SK-N-MC (cell line): ENCODE data around the gene NOP58.

Experiments
- EZH2 ChIP-seq: fragments of 200-600 bp; sonication (generic); IDR thresholded peaks from one replicate; pipeline ENCODE4 v1.6.1; 2017; ENCODE audit warnings: antibody characterized with exemption
- FOXP2 ChIP-seq: optimal IDR thresholded peaks from 2 replicates; pipeline ENCODE3; 2011; ENCODE audit warnings: mild to moderate bottlenecking, moderate library complexity; ENCODE audit not compliant: insufficient read depth; ENCODE audit errors: extremely low read length, control extremely low read depth
- POLR2AphosphoS5 ChIP-seq: IDR thresholded peaks from 2 replicates; pipeline ENCODE4 v1.6.1; 2012; ENCODE audit warnings: mild to moderate bottlenecking, low read depth, low read length, borderline replicate concordance

DNA sequence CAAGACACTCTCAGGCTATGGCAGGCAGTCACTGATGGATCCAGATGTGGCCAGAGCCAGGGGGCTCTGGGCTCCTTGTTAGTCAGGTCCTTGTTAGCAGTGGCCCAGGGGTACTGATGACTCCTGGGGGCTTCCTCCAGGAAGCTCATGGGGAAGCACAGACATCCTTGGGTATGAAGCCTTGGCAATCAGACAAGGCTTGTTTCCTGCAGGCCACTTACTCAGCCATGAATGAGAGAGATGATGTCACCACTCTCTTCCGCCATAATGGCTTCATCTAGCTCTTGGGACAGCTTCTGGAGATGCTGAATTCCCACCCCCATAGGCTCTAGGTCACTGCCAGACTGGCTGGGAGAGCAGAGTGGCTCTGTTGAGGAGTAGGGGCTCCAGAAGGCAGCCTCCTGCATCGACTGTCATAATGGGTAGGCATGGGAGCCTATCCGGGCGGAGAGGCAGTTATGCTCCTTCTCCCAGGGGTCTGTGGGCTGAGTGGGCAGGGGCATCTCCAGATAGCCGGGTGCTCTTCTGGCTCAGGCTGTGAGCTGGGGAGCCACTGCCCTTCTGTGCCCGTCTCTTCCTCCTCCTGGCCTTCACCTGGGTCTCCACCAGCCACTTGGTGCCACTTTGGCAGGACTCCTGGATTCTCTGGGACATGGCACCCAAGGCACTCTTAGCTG lies 70.4 kb downstream of the NOP58 start:
- TF ChIP-seq POLR2AphosphoS5 (no peak), EZH2 (no peak), FOXP2 (no peak)
